HUES64 (cell line): ENCODE data around the gene C22orf23.
"Not testable (repeated sequence)": the region's sequence is repeated elsewhere in the genome, so short reads cannot be mapped to it uniquely, and the experiment has no call there.

Source experiments
- H3K27ac ChIP-seq: 2 replicates; pipeline ENCODE4 v1.7.0; 2013; ENCODE audit warnings: low read depth, low read length, inconsistent platforms
- H3K27me3 ChIP-seq: 2 replicates; pipeline ENCODE4 v1.6.1; 2013; ENCODE audit warnings: mild to moderate bottlenecking, low read length; ENCODE audit not compliant: insufficient read depth
- H3K36me3 ChIP-seq: 2 replicates; pipeline ENCODE4 v1.6.1; 2013; ENCODE audit warnings: mild to moderate bottlenecking, low read length; ENCODE audit not compliant: insufficient read depth
- H3K4me1 ChIP-seq: 2 replicates; pipeline ENCODE4 v1.6.1; 2013; ENCODE audit warnings: mild to moderate bottlenecking, low read length, moderate library complexity; ENCODE audit not compliant: insufficient read depth
- H3K4me3 ChIP-seq: 2 replicates; pipeline ENCODE4 v1.5.1; 2013; ENCODE audit warnings: mild to moderate bottlenecking, low read length, moderate library complexity
- H3K9ac ChIP-seq: 2 replicates; pipeline ENCODE4 v1.6.1; 2013; ENCODE audit warnings: mild to moderate bottlenecking, low read depth, low read length
- H3K9me3 ChIP-seq: 2 replicates; pipeline ENCODE4 v1.6.1; 2013; ENCODE audit warnings: low read depth, low read length; ENCODE audit not compliant: insufficient read depth
- WGBS: fragments of 150-250, 120-280 bp; methylation state at CpG from one replicate; pipeline ENCODE4 v1.1.7; 2013; ENCODE audit warnings: missing lambda C conversion rate; 5-methylcytosine and 5-hydroxymethylcytosine counted together

The C22orf23 gene

DNA sequence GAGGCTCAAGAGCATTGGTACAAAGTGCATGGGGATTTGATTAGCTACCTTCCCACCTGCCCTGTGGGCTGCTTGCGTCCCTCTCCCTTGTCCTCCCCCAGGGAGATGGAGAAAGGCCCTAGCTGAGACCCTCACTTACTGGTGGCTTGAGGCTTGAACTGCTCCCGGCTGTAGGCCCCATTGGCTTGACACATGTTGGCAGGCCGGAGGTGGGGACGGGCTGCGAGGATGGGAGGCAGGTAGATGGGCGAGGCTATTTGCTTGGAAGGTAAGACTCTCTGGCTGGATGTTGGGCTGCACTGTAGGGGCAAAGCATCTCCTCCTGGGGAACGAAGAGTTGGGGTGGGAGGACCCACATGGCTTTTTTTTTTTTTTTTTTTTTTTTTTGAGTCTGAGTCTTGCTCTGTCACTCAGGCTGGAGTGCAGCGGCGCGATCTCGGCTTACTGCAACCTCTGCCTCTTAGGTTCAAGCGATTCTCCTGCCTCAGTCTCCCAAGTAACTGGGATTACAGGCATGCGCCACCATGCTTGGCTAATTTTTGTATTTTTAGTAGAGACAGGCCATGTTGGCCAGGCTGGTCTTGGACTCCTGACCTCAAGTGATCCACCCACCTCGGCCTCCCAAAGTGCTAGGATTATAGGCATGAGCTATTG lies 6.1 kb downstream of the C22orf23 start:
- not testable (repeated sequence) for H3K27me3 ChIP-seq, H3K9me3 ChIP-seq, H3K36me3 ChIP-seq, H3K4me3 ChIP-seq, H3K9ac ChIP-seq, H3K4me1 ChIP-seq, H3K27ac ChIP-seq
- WGBS, result 93% methylated on average over 14 of the region's 14 CpGs

DNA sequence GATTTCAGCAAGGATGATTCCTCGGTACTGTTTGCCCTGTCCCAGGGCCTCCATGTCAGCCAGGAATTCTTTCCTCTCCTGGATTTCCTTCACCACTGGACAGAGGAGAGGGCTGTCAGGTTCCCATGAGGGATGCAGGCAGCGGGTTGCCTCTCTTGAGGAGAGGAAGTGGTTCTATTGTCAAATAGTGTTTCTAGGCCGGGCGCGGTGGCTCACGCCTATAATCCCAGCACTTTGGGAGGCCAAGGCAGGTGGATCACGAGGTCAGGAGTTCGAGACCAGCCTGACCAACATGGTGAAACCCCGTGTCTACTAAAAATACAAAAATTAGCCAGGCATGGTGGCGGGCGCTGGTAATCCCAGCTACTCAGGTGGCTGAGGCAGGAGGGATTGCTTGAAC lies 9.0 kb downstream of the C22orf23 start:
- WGBS, result 95% methylated on average over 11 of the region's 11 CpGs
- not testable (repeated sequence) for H3K27ac ChIP-seq, H3K4me1 ChIP-seq

DNA sequence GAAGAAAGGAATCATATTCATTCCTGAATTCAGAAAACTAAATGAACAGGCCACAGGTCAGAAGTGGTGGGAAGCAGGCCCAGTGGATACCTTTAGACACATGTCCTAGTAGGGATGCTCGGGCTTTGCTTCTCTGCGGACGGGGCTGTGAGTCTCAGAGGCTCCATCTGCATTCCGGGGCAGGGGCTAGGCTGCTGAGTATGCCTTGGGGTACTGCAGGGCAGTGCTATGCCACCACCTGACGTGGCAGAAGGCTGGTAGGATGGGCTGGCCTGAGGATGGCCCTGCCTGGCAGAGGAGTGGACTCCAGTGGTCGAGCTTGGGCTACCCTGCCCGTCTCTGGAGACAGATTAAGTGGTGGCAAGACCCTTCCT lies 9.6 kb downstream of the C22orf23 start:
- 92% methylated on average over 7 of the region's 7 CpGs for WGBS
- Histone ChIP-seq H3K36me3 (peaks cover 22% of the 10 kb centered on the region), H3K9ac (no peak overlapping the region), H3K4me3 (no peak overlapping the region), H3K27me3 (no peaks in the 10 kb centered on the region), H3K4me1 (no peaks in the 10 kb centered on the region), H3K9me3 (no peaks in the 10 kb centered on the region), H3K27ac (no peak overlapping the region)

More for the DNA sequence above, 9.0 kb downstream of the C22orf23 start:
- not testable (repeated sequence) for H3K27me3 ChIP-seq, H3K9me3 ChIP-seq, H3K4me3 ChIP-seq, H3K9ac ChIP-seq
- H3K36me3 ChIP-seq, result peaks cover 17% of the 10 kb centered on the region

DNA sequence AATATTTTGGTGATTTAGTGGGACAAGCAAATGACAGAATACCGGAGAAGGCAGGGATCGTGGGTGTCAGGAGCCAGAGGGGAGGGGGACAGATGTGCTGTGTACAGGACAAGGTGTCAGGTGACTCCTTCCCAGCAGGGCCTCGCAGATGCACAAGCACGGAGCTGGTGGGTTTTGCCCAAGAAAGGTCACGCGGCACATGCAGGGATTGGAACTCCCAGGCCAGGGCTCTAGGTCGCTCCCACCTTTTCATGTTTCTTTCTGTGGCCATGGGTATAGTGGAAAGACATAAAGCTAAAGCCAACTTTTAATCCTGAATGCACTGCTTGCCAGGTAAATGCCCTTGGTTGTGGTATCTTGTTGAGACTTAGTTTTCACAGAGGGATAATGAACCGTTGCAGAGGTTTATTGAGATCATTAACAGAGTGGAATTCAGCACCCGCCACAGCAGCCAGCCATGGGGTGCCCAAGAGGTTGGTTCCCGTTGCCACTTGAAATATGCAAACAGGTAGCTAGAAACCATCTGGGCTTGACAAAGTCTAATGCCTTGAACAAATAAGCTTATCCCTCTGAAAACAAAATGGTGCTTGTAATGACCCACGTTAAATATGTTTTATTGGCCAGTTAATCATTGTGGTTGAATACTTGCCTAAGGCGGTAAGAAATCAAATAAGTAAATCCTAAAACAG lies 10.1 kb downstream of the C22orf23 start:
- Histone ChIP-seq H3K4me3 (no peak overlapping the region), H3K36me3 (peaks cover 22% of the 10 kb centered on the region), H3K4me1 (no peaks in the 10 kb centered on the region), H3K27me3 (no peaks in the 10 kb centered on the region), H3K9ac (no peak overlapping the region), H3K27ac (no peak overlapping the region), H3K9me3 (no peaks in the 10 kb centered on the region)
- WGBS, result 92% methylated on average over 12 of the region's 12 CpGs

DNA sequence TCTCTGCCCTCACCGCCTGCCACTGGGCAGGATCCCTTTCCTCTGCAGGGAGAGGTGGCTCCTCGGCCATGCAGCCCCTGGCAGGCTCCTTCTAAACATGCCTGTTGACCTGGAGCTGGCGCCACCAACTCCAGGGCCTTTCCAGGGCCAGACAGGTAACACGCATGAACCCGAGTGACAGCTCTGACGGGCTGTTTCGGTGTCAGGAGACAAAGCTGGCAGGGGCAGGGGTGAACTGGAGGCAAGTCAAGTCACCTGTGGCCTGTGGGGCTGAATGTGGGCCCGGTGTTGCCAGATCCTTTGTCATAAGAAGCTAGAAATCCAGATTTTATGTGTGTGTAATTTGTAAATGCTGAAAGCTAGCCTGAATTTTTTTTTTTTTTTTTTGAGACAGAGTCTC lies 11.3 kb downstream of the C22orf23 start:
- Histone ChIP-seq H3K4me3 (no peak overlapping the region), H3K9ac (no peak overlapping the region), H3K9me3 (no peaks in the 10 kb centered on the region), H3K4me1 (no peaks in the 10 kb centered on the region), H3K27ac (no peak overlapping the region), H3K27me3 (no peaks in the 10 kb centered on the region), H3K36me3 (peaks cover 30% of the 10 kb centered on the region)
- WGBS, result 96% methylated on average over 8 of the region's 8 CpGs

DNA sequence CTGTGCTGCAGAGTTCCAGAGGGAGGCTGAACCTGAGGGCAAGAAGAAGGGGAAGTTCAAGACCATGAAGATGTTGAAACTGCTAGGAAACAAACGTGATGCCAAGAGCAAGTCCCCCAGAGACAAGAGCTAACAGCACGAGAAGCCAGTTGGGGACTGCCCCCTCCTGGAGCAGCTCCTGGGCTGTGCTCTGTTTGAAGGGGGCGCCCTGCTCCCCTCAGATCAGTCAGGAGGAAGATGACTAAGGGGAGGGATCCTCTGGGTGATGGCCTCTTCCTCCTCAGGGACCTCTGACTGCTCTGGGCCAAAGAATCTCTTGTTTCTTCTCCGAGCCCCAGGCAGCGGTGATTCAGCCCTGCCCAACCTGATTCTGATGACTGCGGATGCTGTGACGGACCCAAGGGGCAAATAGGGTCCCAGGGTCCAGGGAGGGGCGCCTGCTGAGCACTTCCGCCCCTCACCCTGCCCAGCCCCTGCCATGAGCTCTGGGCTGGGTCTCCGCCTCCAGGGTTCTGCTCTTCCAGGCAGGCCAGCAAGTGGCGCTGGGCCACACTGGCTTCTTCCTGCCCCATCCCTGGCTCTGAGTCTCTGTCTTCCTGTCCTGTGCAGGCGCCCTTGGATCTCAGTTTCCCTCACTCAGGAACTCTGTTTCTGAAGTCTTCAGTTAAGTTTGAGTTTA lies 12.6 kb downstream of the C22orf23 start:
- no peak overlapping the region for H3K4me3 ChIP-seq
- H3K27me3 ChIP-seq, result no peaks in the 10 kb centered on the region
- no peaks in the 10 kb centered on the region for H3K4me1 ChIP-seq
- H3K9me3 ChIP-seq, result no peaks in the 10 kb centered on the region
- H3K36me3 ChIP-seq, result peaks cover 37% of the 10 kb centered on the region
- 88% methylated on average over 12 of the region's 12 CpGs for WGBS
- H3K9ac ChIP-seq, result no peak overlapping the region
- H3K27ac ChIP-seq, result no peak overlapping the region

DNA sequence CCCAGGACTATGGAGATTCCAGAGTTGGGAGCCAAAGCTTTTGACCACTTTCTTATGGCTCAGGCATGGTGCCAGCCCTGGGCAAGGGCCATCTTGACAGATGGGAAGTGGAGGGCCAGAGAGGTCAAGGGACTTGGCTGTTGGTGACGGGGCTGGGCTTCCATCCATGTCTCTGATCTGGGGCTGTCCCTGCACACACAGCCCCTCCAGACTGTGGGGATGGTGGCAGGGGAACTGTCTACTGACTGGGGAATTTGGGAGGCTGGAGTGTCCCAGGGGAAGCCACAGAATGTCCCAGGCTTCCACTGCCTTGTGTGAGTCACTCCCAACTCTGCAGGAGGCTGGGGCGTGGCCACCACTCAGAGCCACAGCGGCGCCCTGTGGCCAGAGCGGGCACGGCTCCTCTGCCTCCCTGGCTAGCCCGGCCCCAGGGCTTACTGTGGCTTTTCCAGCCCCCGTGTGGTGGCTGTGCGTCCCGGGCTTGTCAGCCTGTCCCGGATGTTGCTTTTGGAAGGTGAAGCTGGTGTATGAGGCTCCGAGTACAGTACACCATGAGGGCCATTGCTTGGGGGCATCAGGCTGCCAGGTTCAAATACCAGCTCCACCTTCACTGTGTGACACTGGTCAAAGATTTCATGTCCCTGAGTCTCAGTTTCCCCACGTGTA lies 19.6 kb downstream of the C22orf23 start:
- Histone ChIP-seq H3K4me1 (peaks cover 3% of the 10 kb centered on the region), H3K4me3 (no peak overlapping the region), H3K27me3 (no peaks in the 10 kb centered on the region), H3K9ac (no peak overlapping the region), H3K27ac (no peak overlapping the region), H3K9me3 (no peaks in the 10 kb centered on the region), H3K36me3 (peaks cover 40% of the 10 kb centered on the region)
- WGBS, result 19% methylated on average over 13 of the region's 13 CpGs

DNA sequence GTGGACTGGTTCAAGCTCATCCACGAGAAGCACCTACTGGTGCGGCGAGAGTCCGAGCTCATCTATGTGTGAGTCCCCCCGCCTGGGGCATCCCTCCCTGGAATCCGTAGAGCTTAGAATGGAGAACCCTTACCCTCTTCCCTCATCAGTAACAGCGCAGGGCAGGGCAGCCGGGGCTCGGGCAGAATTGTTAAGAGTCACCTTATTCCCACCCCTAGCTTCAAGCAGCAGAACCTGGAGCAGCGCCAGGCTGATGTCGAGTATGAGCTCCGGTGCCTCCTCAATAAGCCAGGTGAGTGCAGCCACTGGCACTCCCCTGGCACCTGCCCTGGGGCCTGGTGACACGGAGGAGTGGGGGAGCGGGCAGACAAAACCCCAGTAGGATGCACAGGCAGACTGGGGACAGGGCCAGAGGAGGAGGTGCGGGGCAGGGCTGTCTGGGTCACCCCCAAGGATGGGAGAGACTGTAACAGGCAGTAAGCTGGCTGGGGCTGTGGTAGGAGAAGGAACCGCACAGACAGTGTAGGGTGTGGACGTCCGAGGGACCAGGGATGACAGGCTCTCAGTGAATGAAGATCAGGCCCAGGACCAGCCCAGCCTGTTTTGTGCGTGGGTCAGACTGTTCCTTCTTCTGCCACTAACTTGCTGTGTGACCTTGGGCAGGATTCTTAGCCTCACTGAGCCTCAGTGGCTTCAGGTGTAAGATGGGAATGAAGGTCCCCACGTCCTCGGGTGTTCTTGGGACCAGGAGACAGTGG lies 20.4 kb downstream of the C22orf23 start:
- Histone ChIP-seq H3K36me3 (peaks cover 43% of the 10 kb centered on the region), H3K4me3 (no peak overlapping the region), H3K4me1 (peaks cover 3% of the 10 kb centered on the region), H3K9ac (no peak overlapping the region), H3K27ac (no peak overlapping the region), H3K9me3 (no peaks in the 10 kb centered on the region), H3K27me3 (no peaks in the 10 kb centered on the region)
- WGBS, result 93% methylated on average over 21 of the region's 21 CpGs

DNA sequence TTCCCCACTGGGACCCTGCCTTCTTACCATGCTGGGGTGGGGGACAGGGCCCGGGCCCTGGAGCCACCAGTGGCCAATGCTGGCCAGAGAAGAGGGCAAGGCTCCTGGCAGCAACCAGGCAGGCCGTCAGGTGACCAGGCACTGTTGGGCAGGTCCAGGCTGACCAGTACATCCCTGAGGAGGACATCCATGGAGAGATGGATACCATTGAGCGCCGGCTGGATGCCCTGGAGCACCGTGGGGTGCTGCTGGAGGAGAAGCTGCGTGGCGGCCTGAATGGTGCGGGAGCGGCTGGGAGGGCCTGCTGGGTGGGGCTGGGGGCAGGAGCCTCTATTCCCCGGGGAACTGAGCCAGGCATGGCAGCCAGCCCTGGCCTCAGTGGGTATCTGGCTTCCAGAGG lies 21.0 kb downstream of the C22orf23 start:
- Histone ChIP-seq H3K27me3 (no peaks in the 10 kb centered on the region), H3K4me3 (no peak overlapping the region), H3K36me3 (peaks cover 41% of the 10 kb centered on the region), H3K4me1 (peaks cover 3% of the 10 kb centered on the region), H3K9ac (no peak overlapping the region), H3K9me3 (no peaks in the 10 kb centered on the region), H3K27ac (no peak overlapping the region)
- 97% methylated on average over 10 of the region's 10 CpGs for WGBS

DNA sequence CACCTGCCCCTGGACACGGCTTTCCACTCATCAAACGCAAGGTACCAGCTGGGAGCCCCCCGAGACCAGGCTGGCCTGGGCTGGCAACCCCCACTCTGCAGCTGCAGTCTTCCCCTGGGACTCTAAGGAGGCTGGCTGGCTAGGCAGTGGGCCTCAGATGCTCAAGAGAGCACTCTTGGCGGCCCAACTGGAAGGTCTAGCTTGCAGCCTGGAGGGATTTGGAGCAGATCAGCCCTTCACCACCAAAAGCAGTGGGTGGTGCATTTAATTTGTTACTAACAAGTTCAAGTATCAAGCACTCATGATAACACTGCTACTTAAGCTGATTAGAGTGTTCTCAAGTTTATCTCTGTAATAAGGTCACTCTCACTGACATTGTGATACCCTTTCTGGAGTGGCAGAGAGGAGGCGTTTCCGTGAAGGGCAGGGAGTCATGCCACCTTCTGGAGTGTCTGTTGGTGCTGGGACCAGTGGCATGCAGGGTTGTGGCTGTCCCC lies 21.5 kb downstream of the C22orf23 start:
- Histone ChIP-seq H3K9ac (no peak overlapping the region), H3K9me3 (no peaks in the 10 kb centered on the region), H3K27me3 (no peaks in the 10 kb centered on the region), H3K27ac (no peak overlapping the region), H3K4me1 (peaks cover 3% of the 10 kb centered on the region), H3K4me3 (no peak overlapping the region), H3K36me3 (peaks cover 39% of the 10 kb centered on the region)
- WGBS, result 92% methylated on average over 6 of the region's 6 CpGs
